ENCODE data around the gene USP25.

Gene USP25

DNA sequence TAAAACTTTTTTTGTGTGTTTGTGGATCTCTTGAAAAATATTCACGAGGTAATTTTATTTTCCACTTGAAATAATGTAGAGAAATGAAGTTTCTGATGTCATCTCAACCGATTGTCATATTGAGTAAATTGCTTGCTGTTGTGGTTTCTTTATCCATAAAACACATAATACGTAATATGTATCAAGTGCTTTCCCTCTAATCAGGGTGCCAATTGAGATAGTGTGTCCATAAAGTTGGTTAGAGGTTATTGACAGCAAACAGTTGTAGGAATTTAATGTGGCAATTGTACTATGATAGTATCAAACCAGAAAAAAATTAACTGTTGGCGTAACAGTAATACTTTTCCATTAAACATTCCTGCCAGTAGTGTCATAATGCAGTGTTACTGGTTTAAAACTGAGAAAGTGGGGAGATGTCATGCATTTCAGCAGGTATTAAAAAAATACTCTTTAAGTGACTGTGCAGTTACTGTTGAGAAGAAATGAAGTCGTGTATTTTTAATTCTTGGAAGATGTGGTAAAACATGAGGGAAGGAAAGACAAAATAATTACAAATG lies 38.3 kb downstream of the USP25 start:
- DNase-seq = no peak

DNA sequence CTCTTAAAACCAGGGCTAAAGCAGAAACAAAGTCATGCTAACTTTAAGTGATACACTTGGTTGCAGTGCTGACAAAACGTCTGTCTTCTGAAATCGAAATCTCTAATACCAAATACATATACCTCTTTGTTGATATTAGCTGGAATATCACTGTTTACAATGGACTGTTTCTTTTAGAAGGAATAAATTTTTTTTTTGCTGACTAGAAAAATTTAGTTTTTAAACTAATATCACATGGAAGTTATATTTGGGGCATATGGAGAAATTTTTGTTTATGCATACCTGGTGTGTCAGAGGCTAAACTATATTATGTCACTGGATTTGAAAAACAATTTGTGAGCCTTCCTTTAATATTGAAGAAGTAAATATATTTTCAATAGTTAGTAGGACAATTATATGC lies 39.1 kb downstream of the USP25 start:
- no peak for DNase-seq

DNA sequence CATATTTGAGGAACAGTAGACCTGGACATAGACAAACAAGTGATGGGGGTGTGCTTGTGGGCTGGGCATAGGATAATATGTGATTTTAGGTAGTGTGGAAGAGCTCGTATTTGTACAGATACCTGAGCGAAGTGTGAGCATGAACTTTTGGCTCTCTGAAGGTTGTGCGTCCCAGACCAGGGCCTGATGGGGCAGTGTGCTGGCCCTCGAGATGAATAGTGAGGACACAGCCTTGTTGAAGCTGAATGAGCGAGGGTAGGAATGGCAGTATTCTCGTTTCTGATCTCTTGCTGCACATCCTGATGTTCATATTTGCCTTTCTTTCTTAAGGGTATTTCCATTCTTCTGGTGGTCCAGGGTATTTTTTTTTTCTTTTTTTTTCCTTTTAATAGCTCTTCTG lies 41.5 kb downstream of the USP25 start:
- no peak for DNase-seq

DNA sequence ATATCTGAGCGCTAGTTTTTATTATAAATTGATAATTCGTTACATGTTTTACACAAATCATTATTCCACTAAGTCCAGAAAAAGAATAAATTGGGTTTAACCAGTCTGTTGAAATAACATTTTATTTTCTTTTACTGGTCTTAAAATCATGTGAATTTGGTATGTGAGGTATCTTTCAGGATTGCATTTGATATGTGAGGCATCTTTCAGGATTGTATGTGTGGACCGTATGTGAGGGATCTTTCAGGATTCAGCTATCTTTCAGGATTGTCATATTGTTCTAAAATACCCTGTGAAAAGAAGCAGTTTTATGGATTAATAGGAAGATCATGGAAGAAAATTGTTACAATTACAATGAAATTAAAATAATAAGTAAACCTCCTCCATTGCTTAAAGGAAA lies 42.9 kb downstream of the USP25 start:
- DNase-seq = no peak

DNA sequence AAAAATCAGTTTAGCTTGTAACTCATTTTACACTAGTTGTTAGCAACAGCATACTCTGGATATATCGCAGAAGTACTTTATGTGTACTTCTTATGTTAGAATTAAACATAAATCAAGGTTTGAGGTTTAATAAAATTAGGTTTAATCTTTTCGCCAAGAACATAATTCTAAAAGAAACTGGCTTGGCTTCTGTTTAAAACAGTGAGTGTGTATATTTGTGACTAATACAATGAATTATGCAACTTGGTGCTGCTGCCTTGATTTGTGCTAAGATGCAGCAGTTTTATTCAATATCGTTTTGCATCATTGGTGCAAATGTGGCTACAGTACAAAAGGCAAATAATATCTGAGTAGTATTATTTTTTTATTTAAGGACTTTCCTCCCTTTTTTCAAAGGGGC lies 44.8 kb downstream of the USP25 start:
- no peak for DNase-seq

DNA sequence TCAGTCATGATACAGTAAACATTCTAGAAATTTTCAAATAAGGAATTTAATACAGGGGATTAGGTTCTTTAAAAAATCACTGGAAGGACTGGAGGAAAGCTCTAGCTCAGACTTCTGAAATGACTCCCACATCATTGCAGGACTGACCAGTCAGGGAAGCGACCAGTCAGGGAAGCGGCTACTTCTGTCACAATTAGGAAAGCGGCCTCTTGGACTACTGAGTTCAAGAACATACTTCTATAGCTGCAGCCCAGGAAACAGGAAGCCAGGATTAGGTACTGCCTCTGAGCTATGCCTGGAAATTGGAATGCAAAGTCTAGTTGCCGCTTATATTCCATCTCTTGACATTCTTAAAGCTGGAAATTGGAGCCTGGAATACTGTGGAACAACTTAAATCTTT lies 45.5 kb downstream of the USP25 start:
- DNase-seq = no peak

DNA sequence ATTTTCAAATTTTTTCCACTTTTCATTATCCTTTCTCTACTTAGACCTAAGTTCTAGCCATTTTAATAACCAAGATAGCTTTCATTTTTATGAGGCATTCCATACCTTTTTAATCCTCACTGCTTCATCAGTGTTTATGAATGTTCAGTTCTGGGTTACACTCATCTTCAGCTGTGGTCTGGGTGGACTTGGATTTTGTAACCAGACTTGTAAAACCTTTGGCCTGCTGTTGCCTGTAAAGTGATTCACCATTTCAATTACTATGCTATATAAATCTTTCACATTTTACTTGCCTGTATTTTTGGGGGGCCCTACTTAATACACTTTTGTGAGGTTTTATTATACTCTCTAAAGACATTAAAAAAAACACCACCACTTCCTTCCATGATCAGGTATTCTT lies 46.2 kb downstream of the USP25 start:
- DNase-seq = no peak

DNA sequence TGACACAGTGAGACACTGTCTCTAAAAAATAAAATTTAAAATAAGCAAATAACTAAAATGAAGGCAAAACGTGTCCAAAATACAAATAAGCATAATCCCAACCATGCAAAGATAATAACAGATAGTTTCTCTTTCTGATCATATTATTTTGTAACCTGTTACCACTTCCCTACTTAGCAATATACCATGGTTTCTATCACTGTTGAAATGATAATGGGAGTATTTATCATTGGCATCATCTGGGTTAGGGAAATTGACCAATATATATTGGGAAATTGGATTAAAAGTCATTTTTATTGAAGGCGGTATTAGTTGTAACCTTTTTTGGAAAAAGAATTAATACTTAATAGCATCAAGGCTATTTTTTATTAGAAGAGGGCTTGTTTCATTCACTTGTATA lies 47.0 kb downstream of the USP25 start:
- no peak for DNase-seq

DNA sequence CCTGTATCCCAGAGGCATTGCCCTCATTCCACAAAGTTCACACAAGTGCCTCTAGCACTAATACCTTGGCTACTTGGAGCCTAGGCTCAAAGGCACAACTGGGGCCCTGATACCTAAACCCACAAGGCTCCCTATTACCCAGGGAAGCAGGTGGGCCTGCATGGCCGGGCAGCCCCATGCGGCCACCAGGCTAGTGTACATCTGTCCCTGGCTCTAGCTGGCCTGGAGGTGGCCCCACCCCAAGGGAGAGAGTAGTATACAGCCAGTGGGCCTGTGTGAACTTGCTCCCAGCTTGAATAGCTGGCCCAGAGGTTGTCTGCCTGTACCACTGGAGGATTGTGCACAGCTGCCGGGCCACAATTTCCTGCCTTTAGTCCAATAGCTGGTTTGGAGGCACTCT lies 52.2 kb downstream of the USP25 start:
- DNase-seq = no peak

DNA sequence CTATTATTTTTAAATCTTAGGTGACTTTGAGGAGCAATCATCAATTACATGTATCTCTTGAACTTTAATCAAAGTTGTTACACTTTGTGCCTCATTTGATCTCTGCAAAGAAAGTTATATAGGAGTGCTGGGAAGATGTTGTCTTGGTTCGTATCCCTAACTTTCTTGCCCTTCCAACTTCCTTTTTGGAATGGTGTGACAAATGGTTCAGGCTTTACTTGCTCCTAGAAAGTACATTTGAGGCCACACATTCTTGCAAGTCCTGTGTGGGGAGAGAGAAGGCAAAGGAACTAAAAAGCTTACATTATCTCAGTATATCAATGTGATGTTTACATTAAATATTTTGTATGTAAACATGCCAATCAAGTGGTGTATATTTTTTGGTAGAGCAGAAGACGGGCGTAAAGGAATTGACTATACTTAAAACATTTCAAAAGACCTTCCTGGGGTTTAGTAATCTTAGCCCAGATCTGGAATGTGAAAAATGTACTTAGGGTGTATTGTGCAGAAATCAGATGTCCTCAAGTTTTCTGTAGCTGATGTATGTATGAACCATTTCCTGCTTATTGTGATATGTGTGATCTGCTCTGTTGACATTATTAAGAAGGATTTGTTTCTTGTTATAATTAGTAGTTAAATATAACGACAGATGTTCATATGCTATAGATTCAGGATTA lies 59.2 kb downstream of the USP25 start:
- DNase-seq = no peak

DNA sequence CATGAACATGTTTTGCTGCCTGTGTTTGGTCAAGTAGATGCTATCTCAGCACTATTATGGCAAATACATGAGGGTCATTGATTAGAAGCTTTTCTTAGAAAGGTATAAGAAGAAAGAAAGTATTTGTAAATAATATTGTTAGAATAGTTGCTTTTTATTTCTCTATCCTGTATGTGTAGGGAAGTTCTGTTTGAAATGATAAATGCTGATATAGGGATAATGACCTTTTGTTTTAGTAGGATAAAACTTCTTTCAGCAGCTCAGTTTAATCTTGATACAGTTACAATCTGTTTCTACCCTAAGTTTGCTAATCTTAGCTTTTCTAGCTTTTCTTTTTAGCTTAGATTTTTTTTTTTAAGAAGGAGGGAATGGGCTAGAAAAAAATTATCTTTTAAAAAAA lies 63.3 kb downstream of the USP25 start:
- no peak for DNase-seq

DNA sequence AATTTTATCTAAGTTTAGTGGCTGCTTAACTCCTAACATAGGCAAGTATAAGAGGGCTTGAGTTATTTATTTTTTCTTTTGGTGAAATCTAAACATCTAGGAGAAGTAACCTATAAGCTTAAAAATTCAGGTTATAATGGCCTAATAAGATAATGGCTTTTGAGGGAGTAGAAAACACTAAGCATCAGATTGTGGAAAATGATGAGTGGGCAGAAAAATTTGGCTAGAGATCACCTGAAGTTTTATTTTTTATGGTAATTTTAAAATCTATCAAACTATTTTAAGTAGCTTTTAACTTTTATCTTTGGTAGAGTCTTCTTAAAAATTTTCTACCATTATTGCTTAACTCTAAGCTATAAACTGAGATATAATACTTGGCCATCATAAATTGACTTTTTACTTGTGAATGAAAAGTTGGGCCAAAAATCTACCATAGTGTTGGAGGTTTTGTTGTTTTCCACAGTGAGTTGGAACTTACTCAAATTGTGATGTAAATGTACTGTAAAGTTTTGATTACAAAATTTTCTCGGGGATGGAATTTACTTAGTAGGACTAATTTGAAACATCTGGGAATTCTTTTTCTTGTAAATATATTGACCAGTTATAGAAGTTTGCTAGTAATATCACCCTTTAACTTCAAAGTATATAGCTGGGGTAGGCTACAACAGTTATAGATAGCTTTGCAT lies 63.9 kb downstream of the USP25 start:
- DNase-seq = no peak

DNA sequence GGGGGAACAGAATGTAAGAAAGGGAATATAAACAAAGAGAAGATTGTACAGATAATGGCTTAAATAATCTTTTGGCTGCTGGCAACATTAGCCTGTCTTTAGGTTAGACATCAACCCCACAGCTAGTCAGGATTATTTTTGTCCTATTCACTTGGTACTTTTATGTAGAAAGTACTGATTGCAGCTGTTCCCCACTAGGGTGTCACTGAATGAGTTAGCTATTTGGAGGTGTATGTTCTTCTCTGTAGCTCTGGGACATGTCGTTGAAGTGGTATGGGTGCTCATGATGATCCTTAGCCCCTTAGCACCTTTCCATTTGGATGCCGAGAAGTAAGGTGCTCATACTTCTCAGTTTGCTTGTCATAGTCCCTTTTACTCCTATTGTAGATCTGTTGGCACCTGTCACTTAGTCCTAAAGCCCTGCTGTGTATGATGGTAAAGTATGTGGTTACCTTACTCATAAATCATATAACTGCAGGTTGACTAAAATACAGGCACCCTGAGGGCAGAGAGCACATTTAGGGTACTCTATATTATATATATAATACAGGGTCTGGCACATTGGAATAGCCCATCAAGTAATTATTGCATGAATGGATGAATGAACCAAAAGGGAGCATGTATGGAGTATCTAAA lies 64.6 kb downstream of the USP25 start:
- DNase-seq = no peak

DNA sequence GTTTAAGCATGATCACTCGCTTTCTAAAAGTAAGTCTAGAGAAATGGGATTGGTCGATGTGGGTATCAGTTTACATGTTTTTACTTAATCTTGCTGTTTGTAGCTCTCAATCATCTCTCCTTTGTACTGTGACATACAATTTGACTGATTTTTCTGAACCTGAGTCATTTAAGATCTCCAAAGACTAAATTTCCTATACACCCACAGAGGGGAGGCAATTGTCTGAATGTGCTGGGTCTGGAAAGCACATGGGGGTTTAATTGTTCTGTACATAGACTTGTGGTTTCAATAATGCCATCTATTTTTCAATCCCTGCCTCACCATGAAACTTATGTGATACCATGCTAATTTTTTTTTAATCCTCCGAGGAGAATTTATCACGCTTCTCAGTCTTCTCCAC lies 65.8 kb downstream of the USP25 start:
- DNase-seq = no peak

DNA sequence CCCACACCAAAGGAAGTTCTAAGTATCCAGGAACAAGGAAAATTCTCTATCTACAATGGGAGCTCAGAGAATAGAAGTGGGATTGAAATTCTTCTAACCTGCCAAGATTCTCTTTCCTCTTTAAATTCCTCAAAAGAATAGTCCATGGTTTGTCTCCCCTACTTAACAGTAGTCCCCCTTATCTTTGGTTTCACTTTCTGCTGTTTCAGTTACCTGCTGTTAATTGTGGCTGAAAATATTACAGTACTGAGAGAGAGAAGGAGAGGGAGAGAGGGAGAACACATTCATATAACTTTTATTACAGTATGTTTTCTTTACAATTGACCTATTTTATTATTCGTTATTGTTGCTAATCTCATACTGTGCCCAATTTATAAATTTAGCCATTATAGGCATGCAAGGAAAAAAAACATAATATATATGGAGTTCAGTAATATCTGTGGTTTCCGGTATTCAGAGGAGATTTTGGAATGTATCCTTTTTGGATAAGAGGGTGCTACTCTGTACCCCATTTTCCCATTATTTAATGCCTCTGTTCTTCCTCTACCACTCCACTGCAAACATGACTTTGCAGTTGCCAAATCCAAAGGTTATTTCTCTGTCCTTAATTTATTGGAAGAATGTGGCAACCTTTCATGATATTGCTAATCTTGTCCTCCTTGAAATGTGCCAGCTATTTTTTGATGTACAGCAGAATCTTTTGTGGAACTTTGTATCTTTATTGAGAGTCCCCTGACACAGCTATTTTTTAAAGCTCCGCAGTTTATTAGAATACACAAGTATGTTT lies 68.0 kb downstream of the USP25 start:
- no peak for DNase-seq

DNA sequence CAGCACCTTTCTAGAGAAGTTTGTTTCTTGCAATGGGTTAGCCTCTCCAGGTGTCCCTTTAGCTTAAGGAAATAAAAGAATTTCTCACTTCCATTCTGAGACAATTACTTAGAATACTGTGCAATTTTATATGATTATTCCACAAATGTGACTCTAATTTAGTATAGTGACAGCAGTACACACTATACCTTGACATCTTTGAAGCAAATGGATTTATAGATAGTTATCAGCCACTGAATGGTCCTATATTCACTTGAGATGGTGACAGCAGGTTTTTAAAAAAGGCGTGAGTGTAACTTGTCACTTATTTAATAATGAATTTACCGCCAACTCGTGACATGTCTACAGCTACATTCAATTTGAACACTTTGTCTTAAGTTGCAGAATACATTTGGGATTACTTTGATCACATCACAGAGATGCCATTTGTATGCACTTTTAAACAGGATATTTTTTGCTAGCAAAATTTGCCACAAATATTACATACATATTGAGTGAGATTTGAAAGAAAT lies 71.6 kb downstream of the USP25 start:
- DNase-seq = no peak

DNA sequence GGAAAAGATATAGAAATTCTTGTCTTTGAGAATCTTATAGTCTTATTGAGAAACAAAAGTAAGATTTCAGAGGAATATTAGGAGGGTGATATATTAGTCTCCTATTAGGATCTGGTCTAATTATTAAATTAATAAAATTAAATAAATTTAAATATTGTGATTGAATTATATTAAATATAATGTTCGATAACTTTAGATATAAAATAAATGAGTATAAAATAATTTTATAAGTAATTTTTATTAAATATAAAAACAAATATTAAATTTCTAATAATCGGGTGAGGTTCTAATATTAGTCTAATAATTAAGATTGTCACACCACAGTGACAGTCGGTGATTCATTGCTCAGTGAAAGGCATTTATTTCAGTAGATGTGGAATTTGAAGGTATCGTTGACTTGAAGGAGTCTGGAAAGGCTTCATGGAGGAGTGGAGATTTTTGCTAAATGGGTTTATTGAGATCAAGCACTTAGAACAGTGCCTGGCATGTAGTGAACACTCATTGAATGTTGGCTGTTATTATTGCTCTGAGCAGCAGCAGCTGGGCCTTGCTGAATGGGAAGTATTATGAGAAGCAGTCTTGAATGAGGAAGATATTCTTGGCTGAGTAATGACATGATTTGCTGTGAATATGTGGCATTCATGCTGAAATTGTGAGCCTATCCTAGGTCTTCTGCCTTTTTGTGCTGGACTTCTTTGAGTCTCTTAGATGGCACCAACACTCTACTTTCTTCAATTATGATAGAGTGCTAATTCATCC lies 74.6 kb downstream of the USP25 start:
- no peak for DNase-seq

DNA sequence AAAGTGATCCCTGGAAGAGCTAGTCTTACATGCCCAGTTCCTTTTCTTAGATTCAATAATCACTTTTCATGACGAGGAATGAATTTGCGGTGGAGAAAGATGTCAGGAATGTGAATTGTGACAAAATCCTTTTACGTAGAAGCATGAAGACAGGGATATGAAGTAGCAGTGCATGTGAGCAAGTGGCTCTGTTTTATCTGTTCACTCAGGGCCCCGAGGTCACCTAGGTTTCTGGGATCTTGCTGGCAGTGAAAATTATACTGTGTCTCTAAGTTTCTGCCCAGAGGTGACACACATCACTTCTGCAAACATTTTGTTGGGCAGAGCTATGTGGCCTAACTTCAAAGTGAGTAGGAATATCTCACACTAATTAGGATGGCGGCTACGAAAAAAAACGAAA lies 79.3 kb downstream of the USP25 start:
- no peak for DNase-seq

DNA sequence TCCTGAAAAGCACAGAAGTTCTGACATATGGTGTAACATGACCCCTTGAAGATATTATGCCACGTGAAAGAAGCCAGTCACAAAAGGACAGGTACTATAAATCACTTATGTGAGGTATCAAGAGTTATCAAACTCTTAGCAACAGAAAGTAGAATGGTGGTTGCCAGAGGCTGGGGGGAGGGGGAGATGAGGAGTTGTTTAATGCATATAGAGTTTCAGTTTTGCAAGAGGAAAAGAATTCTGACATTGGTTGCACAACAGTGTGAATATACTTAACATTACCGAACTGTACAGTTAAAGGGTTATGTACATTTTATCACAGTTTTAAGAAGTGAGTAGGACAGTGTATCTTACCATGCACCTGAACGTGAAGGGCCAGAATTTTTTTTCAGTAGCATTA lies 80.0 kb downstream of the USP25 start:
- DNase-seq = no peak

DNA sequence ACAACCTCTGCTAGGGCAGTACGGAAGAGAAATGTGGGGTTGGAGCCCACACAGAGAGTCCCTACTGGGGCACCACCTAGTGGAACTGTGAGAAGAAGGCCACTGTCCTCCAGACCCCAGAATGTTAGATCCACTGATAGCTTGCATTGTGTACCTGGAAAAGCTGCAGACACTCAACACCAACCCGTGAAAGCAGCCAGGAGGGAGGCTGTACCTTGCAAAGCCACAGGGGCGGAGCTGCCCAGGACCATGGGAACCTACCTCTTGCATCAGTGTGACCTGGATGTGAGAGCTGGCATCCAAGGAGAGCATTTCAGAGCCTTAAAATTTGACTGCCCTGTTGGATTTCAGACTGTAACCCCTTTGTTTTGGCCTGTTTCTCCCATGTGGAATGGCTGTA lies 85.5 kb downstream of the USP25 start:
- DNase-seq = no peak

DNA sequence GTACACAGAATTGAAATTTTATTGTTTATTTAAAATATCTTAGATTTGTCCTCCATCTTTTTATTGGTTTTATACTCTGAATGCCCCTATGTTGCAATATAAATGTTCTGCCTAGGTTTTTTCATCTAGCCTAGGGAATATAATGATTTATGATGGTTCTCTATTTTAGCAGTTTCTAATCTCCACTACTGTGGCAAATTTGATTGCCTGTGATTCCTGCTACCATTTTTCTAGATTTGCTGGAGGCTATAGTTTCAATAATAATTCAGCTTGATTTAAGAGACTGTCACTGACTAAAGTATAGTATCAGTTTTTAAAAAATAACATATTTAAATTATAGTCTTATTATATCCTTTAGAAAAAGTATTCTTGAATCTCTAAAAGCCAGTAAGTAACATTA lies 90.5 kb downstream of the USP25 start:
- no peak for DNase-seq

DNA sequence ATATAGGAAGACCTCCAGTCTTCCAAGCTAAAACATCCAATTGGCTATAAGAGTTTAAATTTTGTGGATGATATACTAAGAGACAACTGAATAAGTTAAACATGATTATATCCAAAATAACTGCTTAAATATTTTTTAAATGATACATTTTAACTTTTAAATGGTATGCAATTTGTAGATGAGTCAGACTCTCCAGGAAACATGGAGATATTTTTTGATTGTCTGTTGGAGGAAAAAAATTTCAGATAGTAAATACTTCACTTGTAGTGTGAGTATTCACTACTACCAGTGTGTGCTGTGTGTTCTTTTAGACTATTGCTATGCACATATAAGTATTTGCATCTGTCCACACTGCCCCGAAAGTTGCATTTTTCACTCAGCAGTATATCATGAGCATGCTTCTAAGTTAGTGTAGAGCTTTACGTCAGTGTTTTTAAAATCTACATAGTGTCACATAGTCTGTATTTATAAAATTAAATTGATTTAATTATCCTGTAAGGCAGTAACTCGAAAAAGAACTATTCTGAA lies 91.1 kb downstream of the USP25 start:
- DNase-seq = no peak

All from activated CD4-positive, alpha-beta T cell treated with anti-CD3 and anti-CD28 coated beads for 1 hour (primary cell).